ENCODE measurements around the gene CBX7. TPM values are rescaled to one million over a fixed set of nuclear protein-coding genes. Genes with fewer than 3 reads are reported as not detected.

The CBX7 gene
- total and polyA plus RNA-seq, 9 donors = 2.4 to 5.1 (median 3.2) TPM

- Histone ChIP-seq H3K4me3 (ENCODE audit: low read length) (no peak overlapping the region), H3K36me3 (ENCODE audit: control insufficient read depth, insufficient read depth, low read length) (peaks cover 8% of the 10 kb centered on the region), H3K4me1 (ENCODE audit: control insufficient read depth, insufficient read depth, low read length) (peaks cover 12% of the 10 kb centered on the region), H3K27me3 (ENCODE audit: control insufficient read depth, insufficient read depth, low read length) (no peaks in the 10 kb centered on the region), H3K27ac (ENCODE audit: low read length) (no peak overlapping the region), H3K9me3 (replicated peaks; ENCODE audit: control insufficient read depth, low read depth, low read length) (no peaks in the 10 kb centered on the region)
- 90% methylated on average over 13 of the region's 17 CpGs for WGBS (ENCODE audit: insufficient coverage)
- DNase-seq = no peak
Observed at GRCh38 chr22:39133871-39134270, 18.6 kb downstream of the CBX7 start.

GRCh38 chr22:39132871-39133524 lies 19.5 kb downstream of the CBX7 start:
- Histone ChIP-seq H3K36me3 (ENCODE audit: control insufficient read depth, insufficient read depth, low read length) (peaks cover 8% of the 10 kb centered on the region), H3K27me3 (ENCODE audit: control insufficient read depth, insufficient read depth, low read length) (no peaks in the 10 kb centered on the region), H3K9me3 (replicated peaks; ENCODE audit: control insufficient read depth, low read depth, low read length) (no peaks in the 10 kb centered on the region), H3K4me1 (ENCODE audit: control insufficient read depth, insufficient read depth, low read length) (peaks cover 12% of the 10 kb centered on the region), H3K4me3 (ENCODE audit: low read length) (no peak overlapping the region), H3K27ac (ENCODE audit: low read length) (no peak overlapping the region)
- 89% methylated on average over 17 of the region's 22 CpGs for WGBS (ENCODE audit: insufficient coverage)
- DNase-seq = no peak

- no peak overlapping the region for H3K4me3 ChIP-seq (ENCODE audit: low read length)
Observed at GRCh38 chr22:39132281-39132680, 20.2 kb downstream of the CBX7 start.

GRCh38 chr22:39130892-39131855 lies 21.3 kb downstream of the CBX7 start:
- Histone ChIP-seq H3K36me3 (ENCODE audit: control insufficient read depth, insufficient read depth, low read length) (peaks cover 8% of the 10 kb centered on the region), H3K27me3 (ENCODE audit: control insufficient read depth, insufficient read depth, low read length) (no peaks in the 10 kb centered on the region), H3K9me3 (replicated peaks; ENCODE audit: control insufficient read depth, low read depth, low read length) (no peaks in the 10 kb centered on the region), H3K4me1 (ENCODE audit: control insufficient read depth, insufficient read depth, low read length) (peaks cover 12% of the 10 kb centered on the region), H3K27ac (ENCODE audit: low read length) (no peak overlapping the region), H3K4me3 (ENCODE audit: low read length) (no peak overlapping the region)
- 24% methylated on average over 11 of the region's 24 CpGs for WGBS (ENCODE audit: insufficient coverage)
- peak; percentile 61 for DNase-seq

More at GRCh38 chr22:39132281-39132680, 20.2 kb downstream of the CBX7 start:
- 53% methylated on average over 4 of the region's 6 CpGs for WGBS (ENCODE audit: insufficient coverage)
- DNase-seq = no peak
- Histone ChIP-seq H3K27me3 (ENCODE audit: control insufficient read depth, insufficient read depth, low read length) (no peaks in the 10 kb centered on the region), H3K9me3 (replicated peaks; ENCODE audit: control insufficient read depth, low read depth, low read length) (no peaks in the 10 kb centered on the region), H3K36me3 (ENCODE audit: control insufficient read depth, insufficient read depth, low read length) (peaks cover 8% of the 10 kb centered on the region), H3K27ac (ENCODE audit: low read length) (no peak overlapping the region), H3K4me1 (ENCODE audit: control insufficient read depth, insufficient read depth, low read length) (peaks cover 12% of the 10 kb centered on the region)

GRCh38 chr22:39130152-39130704 lies 22.3 kb downstream of the CBX7 start:
- 80% methylated on average over 8 of the region's 8 CpGs for WGBS (ENCODE audit: insufficient coverage)
- Histone ChIP-seq H3K36me3 (ENCODE audit: control insufficient read depth, insufficient read depth, low read length) (peaks cover 8% of the 10 kb centered on the region), H3K4me3 (ENCODE audit: low read length) (no peak overlapping the region), H3K9me3 (replicated peaks; ENCODE audit: control insufficient read depth, low read depth, low read length) (no peaks in the 10 kb centered on the region), H3K27me3 (ENCODE audit: control insufficient read depth, insufficient read depth, low read length) (no peaks in the 10 kb centered on the region), H3K4me1 (ENCODE audit: control insufficient read depth, insufficient read depth, low read length) (peaks cover 12% of the 10 kb centered on the region), H3K27ac (ENCODE audit: low read length) (no peak overlapping the region)
- DNase-seq = no peak

GRCh38 chr22:39129746-39130145 lies 22.7 kb downstream of the CBX7 start:
- Histone ChIP-seq H3K4me3 (ENCODE audit: low read length) (no peak overlapping the region), H3K27ac (ENCODE audit: low read length) (no peak overlapping the region), H3K27me3 (ENCODE audit: control insufficient read depth, insufficient read depth, low read length) (no peaks in the 10 kb centered on the region), H3K36me3 (ENCODE audit: control insufficient read depth, insufficient read depth, low read length) (peaks cover 8% of the 10 kb centered on the region), H3K9me3 (replicated peaks; ENCODE audit: control insufficient read depth, low read depth, low read length) (no peaks in the 10 kb centered on the region), H3K4me1 (ENCODE audit: control insufficient read depth, insufficient read depth, low read length) (peaks cover 9% of the 10 kb centered on the region)
- DNase-seq = no peak
- WGBS (ENCODE audit: insufficient coverage) = 90% methylated on average over 9 of the region's 9 CpGs

- H3K9me3 ChIP-seq (replicated peaks; ENCODE audit: control insufficient read depth, low read depth, low read length) = no peaks in the 10 kb centered on the region
- WGBS (ENCODE audit: insufficient coverage) = no CpG with 5 or more reads among the region's 4 CpGs
- no peak for DNase-seq
- peaks cover 8% of the 10 kb centered on the region for H3K36me3 ChIP-seq (ENCODE audit: control insufficient read depth, insufficient read depth, low read length)
- H3K4me3 ChIP-seq (ENCODE audit: low read length) = no peak overlapping the region
- H3K4me1 ChIP-seq (ENCODE audit: control insufficient read depth, insufficient read depth, low read length) = peaks cover 9% of the 10 kb centered on the region
- H3K27me3 ChIP-seq (ENCODE audit: control insufficient read depth, insufficient read depth, low read length) = no peaks in the 10 kb centered on the region
- H3K27ac ChIP-seq (ENCODE audit: low read length) = no peak overlapping the region
Observed at GRCh38 chr22:39129081-39129480, 23.4 kb downstream of the CBX7 start.

GRCh38 chr22:39128508-39128907 lies 24.0 kb downstream of the CBX7 start:
- Histone ChIP-seq H3K4me1 (ENCODE audit: control insufficient read depth, insufficient read depth, low read length) (peaks cover 14% of the 10 kb centered on the region), H3K27ac (ENCODE audit: low read length) (no peak overlapping the region), H3K36me3 (ENCODE audit: control insufficient read depth, insufficient read depth, low read length) (peaks cover 8% of the 10 kb centered on the region), H3K4me3 (ENCODE audit: low read length) (no peak overlapping the region), H3K27me3 (ENCODE audit: control insufficient read depth, insufficient read depth, low read length) (no peaks in the 10 kb centered on the region), H3K9me3 (replicated peaks; ENCODE audit: control insufficient read depth, low read depth, low read length) (no peaks in the 10 kb centered on the region)
- no peak for DNase-seq
- WGBS (ENCODE audit: insufficient coverage) = 80% methylated on average over 1 of the region's 6 CpGs

- Histone ChIP-seq H3K9me3 (replicated peaks; ENCODE audit: control insufficient read depth, low read depth, low read length) (no peaks in the 10 kb centered on the region), H3K4me3 (ENCODE audit: low read length) (no peak overlapping the region), H3K4me1 (ENCODE audit: control insufficient read depth, insufficient read depth, low read length) (peaks cover 4% of the 10 kb centered on the region), H3K27ac (ENCODE audit: low read length) (no peak overlapping the region), H3K27me3 (ENCODE audit: control insufficient read depth, insufficient read depth, low read length) (peaks cover 3% of the 10 kb centered on the region), H3K36me3 (ENCODE audit: control insufficient read depth, insufficient read depth, low read length) (no peaks in the 10 kb centered on the region)
- DNase-seq = no peak
- WGBS (ENCODE audit: insufficient coverage) = 96% methylated on average over 4 of the region's 5 CpGs
Observed at GRCh38 chr22:39125622-39126021, 26.9 kb downstream of the CBX7 start.

Measured in muscle of leg (tissue), 11 donors.